Stimulated activated CD8-positive, alpha-beta memory T cell treated with anti-CD3 and anti-CD28 coated beads, Interleukin-12 subunit alpha, Interleukin-12 subunit beta, amount 100 ng/mL, for 4 hours (primary cell): ENCODE data around the gene IFNA2.
"Not testable (repeated sequence)": the region's sequence is repeated elsewhere in the genome, so short reads cannot be mapped to it uniquely, and the experiment has no call there.

ENCODE experiments used
- DNase-seq: peaks from one replicate; pipeline ENCODE4 v3.0.0-alpha.2; 2020; ENCODE audit warnings: low read depth

IFNA2 gene

GRCh38 chr9:21381448-21382339 lies 3.5 kb downstream of the IFNA2 start:
- DNase-seq = no peak

GRCh38 chr9:21371467-21371866 lies 13.7 kb downstream of the IFNA2 start:
- not testable (repeated sequence) for DNase-seq

GRCh38 chr9:21367957-21368356 lies 17.2 kb downstream of the IFNA2 start, which contains the start of gene IFNA13:
IFNA13 (minus strand) TSS chr9:21368057; CDS start chr9:21368010, 47 bp downstream.
- DNase-seq = no peak

- DNase-seq = not testable (repeated sequence)
Observed at GRCh38 chr9:21367169-21367568, 18.0 kb downstream of the IFNA2 start.

GRCh38 chr9:21362287-21362686 lies 22.9 kb downstream of the IFNA2 start:
- no peak for DNase-seq

- no peak for DNase-seq
Observed at GRCh38 chr9:21357479-21358460, 27.4 kb downstream of the IFNA2 start.

GRCh38 chr9:21350787-21351186 lies 34.4 kb downstream of the IFNA2 start, which contains the start of gene IFNA6:
IFNA6 (minus strand) TSS chr9:21350887; CDS start chr9:21350887, 0 bp downstream.
- DNase-seq = no peak

- no peak for DNase-seq
Observed at GRCh38 chr9:21348430-21348970, 36.7 kb downstream of the IFNA2 start.

GRCh38 chr9:21340735-21341134 lies 44.5 kb downstream of the IFNA2 start:
- DNase-seq = no peak

- no peak for DNase-seq
Observed at GRCh38 chr9:21336457-21336856, 48.7 kb downstream of the IFNA2 start.

- peak; percentile 78 for DNase-seq
Observed at GRCh38 chr9:21334701-21335632, 50.2 kb downstream of the IFNA2 start, which contains the start of gene KLHL9. KLHL9 (minus strand) TSS chr9:21335404; CDS start chr9:21334859, 545 bp downstream.
